ENCODE measurements around the gene TMF1.

Gene TMF1

DNA sequence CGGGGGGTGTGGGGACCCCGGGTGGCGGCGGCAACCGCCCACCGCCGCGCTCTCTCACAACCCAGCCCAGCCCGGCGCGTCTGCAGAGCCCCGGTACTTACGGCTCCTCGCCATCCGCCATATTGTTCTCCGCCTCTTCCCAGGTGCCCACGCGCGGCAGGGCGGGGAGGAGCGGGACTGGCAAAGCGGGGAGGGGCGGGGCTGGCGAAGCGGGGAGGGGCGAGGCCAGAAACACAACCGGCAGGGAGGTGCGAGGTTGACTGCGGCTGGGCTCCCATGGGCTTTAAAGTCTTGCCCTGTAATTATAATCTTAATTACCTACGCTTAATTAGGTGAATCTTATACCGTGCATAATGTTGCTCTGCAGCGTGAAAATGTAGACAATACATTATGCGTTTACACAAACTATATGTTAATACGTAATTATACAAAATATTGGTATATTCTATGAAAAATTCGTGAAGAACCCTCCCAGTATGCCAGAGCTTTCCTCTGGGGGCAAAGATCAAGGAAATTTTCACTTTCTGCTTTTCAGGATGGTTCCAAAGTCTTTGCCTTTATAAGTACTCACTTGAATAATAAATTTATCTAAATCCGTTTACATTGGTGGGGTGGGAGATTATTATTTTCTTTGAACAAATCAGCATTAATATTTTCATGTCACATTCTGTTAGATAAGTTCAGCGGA, 28.2 kb upstream of the TMF1 start, which contains the start of gene UBA3:
Gene UBA3 (minus strand): TSS at position 133 of the 688 bp plus-strand sequence. CDS start 12 bp downstream, at position 121.
- DNase-seq, result peak; percentile 12 to 74

GRCh38 chr3:69079269-69080159, 27.4 kb upstream of the TMF1 start:
- peak in 1 of 2 experiments; percentile 2 for DNase-seq

DNA sequence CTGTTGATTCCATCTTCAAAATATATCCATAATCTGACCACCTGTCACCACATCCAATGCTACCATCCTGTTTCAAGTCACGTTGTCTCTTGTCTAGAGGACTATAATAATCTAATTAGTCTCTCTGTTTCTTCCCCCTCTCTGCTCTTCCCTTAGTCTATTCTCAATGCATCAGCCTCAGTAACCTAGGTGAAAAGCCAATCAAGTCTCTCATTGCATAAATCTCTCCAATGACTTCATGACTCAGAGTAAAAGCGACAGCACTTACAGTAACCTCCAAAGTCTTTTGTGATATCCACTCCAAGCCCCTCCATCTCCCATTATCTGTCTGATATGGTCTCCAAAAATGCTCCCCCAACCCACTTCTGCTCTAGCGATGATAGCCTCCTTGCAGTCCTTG, 20.8 kb upstream of the TMF1 start:
- no peak for DNase-seq

GRCh38 chr3:69066121-69066520, 14.0 kb upstream of the TMF1 start:
- no peak for DNase-seq

DNA sequence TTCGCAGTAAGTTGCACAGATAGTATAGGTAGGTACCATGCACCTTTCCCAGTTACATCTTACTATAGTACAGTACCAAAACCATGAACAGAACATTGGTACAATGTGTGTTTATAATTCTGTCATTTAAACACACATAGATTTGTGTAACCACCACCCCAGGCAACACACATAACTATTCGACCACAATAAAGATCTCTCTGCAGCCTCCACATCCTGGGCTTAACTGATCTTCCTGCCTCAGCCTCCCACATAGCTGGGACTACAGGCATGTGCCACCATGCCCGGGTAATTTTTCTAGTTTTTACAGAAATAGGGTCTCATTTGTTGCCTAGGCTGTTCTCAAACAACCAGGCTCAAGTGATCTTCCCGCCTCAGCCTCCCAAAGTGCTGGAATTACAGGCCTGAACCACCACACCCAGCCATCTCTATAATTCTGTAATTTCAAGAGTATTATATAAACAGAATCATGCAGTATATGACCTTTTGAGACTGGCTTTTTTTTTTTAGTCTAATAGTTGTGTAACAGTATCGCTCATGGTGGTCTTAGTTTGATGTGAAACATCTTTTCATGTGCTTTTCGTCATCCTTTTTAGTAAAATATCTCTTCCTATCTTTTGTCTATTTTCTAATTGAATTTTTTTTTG, 13.3 kb upstream of the TMF1 start:
- DNase-seq, result no peak

GRCh38 chr3:69063636-69064035, 11.5 kb upstream of the TMF1 start:
- DNase-seq, result no peak

- no peak for DNase-seq
Measured at GRCh38 chr3:69059688-69060087, 7.6 kb upstream of the TMF1 start.

DNA sequence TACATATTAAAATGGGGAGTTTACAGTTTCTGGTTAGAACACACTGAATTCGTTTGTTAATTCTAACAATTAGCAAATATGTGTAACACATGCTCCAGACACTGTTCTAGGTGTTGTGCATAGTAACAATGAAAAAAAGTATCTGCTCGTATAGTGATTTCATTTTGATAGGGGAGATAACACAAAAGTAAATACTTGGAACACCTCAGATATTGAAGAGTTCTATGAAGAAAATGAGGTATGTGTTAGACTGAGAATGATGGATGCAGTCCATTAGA, 6.8 kb upstream of the TMF1 start:
- no peak for DNase-seq

DNA sequence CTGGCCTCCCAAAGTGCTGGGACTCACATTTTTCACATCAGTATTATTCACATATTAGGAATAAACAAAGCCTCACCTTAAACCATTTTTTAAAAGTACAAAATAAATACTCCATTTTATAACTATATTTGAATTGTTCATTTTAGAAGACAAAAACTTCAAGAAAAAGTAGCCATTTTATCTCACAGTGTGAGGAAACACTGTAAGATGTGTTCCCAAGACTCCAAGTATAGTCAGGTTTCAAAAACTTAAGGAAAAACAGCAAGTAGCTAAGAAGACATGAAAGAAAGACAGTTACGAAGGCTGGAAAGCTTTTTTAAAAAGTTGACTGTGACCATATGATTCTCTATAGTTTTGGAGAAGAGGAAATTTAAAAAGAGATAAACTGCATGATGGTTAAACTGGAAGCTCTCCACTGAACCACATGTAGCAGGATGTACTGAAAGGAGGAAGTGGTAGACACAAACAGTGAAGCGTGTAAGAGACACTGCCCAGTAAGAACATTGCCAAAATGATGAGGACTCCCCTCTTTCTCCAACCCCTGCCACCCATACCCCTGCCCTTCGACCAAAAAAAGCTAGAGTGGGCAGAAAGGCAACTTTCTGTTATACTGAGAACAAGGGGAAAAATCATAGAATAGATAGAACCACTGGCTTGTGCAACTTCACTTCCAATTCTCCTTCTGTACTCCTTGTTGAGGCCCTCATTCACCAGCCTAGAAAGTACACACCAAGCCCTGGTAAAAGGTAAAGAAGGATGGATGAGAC, 6.2 kb upstream of the TMF1 start:
- DNase-seq, result no peak

- DNase-seq, result no peak
Measured at GRCh38 chr3:69052472-69052898, 352 bp upstream of the TMF1 start.

DNA sequence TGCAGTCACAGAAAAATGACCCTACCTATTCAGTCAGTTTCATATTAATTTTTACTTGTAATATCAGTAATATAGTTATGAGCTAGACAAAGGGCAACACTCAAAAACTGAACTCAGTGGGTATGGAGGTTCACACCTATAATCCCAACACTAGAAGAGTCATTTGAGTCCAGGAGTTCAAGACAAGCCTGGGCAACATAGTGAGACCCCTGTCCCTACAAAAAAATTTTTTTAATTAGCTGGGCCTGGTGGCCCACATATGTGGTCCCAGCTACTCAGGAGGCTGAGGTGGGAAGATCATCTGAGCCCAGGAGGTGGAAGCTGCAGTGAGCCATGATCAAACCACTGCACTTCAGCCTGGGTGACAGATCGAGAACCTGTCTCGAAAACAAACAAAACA, 3.1 kb downstream of the TMF1 start:
- DNase-seq, result no peak

- no peak for DNase-seq
Measured at GRCh38 chr3:69044608-69045007, 7.5 kb downstream of the TMF1 start.

GRCh38 chr3:69033470-69033869, 18.7 kb downstream of the TMF1 start:
- DNase-seq, result no peak

GRCh38 chr3:69032737-69033136, 19.4 kb downstream of the TMF1 start:
- no peak for DNase-seq

DNA sequence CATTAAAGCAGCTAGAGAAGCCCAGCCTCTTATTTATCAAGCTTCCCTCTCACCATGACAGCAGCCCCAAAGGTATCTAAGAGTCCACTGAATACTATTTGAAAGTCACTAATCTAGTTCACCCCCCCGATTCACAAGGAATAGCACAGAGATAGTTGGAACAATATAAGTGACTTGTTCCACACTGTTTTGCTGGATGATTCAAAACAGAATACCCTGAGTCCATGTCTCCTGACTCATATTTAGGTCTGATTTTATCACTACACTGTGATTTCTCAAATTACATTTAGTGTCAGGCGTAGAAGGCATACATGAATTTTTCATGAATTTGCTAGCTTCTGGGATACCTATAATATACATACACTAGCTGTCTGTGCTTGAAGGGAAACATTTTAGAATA, 20.0 kb downstream of the TMF1 start:
- DNase-seq, result no peak

DNA sequence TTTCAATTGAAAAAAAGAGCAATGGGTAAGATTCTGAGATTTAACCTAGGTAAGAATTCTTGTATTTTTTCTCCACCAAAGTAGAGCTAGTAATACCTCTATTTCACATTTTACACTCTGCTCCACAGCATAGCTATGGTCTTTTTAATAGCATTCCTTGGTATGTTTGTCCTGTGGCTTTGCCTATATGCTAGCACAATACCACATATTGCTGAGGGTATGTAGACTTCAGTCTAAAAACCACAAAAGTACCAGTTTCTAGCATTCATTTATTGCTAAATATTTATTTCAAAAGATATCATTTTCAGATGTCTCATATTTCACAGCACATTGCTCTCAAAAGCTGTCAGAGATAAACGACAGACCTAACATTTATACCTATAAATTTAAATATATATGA, 20.5 kb downstream of the TMF1 start:
- no peak for DNase-seq

DNA sequence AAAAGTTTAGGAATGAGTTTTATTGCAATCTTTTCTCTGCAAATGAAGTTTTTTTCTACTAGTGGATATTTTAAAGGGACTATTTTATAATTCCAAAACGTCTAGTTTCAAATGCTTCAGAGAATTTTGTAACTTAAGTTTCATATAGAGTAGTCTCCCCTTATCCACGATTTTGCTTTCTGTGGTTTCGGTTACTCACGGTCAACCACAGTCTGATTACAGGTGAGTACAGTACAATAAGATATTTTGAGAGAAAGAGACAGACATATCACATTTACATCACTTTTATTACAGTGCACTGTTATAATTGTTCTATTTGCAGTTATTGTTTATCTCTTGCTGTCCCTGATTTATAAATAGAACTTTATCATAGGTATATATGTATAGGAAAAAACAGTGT, 31.3 kb downstream of the TMF1 start:
- no peak for DNase-seq

GRCh38 chr3:69020424-69020823, 31.7 kb downstream of the TMF1 start:
- DNase-seq, result no peak

GRCh38 chr3:69016901-69017300, 35.2 kb downstream of the TMF1 start:
- DNase-seq, result no peak

GRCh38 chr3:69016102-69016501, 36.0 kb downstream of the TMF1 start:
- no peak for DNase-seq

GRCh38 chr3:69014022-69014580, 38.0 kb downstream of the TMF1 start:
- no peak for DNase-seq

- DNase-seq, result peak; percentile 18 to 84
Measured at GRCh38 chr3:69013253-69014021, 38.7 kb downstream of the TMF1 start, which contains the start of gene EOGT. EOGT (minus strand) TSS chr3:69013684; CDS start chr3:69009846, 3,838 bp downstream.
